ENCODE data around the gene CARMIL1. TPM values are rescaled to one million over a fixed set of nuclear protein-coding genes. Genes with fewer than 3 reads are reported as not detected.

Gene CARMIL1
- polyA plus RNA-seq, 1 of the 3 experiments (the other 2 are of a cell fraction): 1.7 TPM

GRCh38 chr6:25239498-25239897, 39.7 kb upstream of the CARMIL1 start:
- no peaks in the 10 kb centered on the region for H3K27me3 ChIP-seq (ENCODE audit: insufficient read depth)
- H3K36me3 ChIP-seq (replicated peaks in 1 of 2; ENCODE audit: control insufficient read depth in 1 of 2, insufficient read depth in 2 of 2, low read length in 1 of 2): no peaks in the 10 kb centered on the region
- ChIA-PET CTCF (interaction anchor here (0.7 to 1.1 kb wide), 5 partner anchors 14 to 508 kb away, joined by 3 to 4 read pairs (median 3); no protein-coding TSS in a partner anchor), POLR2A (no interaction called here)
- no peak for DNase-seq
- H3K9me2 ChIP-seq: no peaks in the 10 kb centered on the region
- H3K27ac ChIP-seq (ENCODE audit: low read depth in 2 of 2, low read length in 1 of 2): peak overlapping the region in 1 of 2 experiments; percentile 22; a peak in 1 of 4 replicates
- no peak overlapping the region for H3K4me3 ChIP-seq (ENCODE audit: low read depth in 2 of 2, low read length in 1 of 2)
- no peak overlapping the region for H3K4me2 ChIP-seq
- H3F3A ChIP-seq (replicated peaks; ENCODE audit: insufficient read depth): peaks cover 5% of the 10 kb centered on the region
- WGBS (ENCODE audit: low lambda C conversion rate): 75% methylated on average over 1 of the region's 1 CpG
- no peaks in the 10 kb centered on the region for H3K9me3 ChIP-seq
- H3K9ac ChIP-seq: no peak overlapping the region
- H4K20me1 ChIP-seq (ENCODE audit: insufficient read depth): no peaks in the 10 kb centered on the region
- H3K79me2 ChIP-seq (ENCODE audit: insufficient read depth): no peaks in the 10 kb centered on the region
- no peak overlapping the region for H2AFZ ChIP-seq (ENCODE audit: low read depth)
- H3K4me1 ChIP-seq (ENCODE audit: control insufficient read depth in 1 of 2, insufficient read depth in 2 of 2, low read depth in 1 of 2, low read length in 1 of 2): peaks cover 0 to 3% of the 10 kb centered on the region in 2 experiments; a peak in 1 of 4 replicates
- TF ChIP-seq TEAD4 (IDR thresholded peaks at IDR 0.05; ENCODE audit: borderline replicate concordance, insufficient read depth) (no peak), FOSL2 (IDR thresholded peaks at IDR 0.05; ENCODE audit: borderline replicate concordance, low read depth) (no peak), FOXJ3 (CRISPR knock-in tag; IDR thresholded peaks at IDR 0.05) (no peak), FOXM1 (IDR thresholded peaks at IDR 0.05; ENCODE audit: low read depth) (no peak), NRF1 (IDR thresholded peaks at IDR 0.05; ENCODE audit: low read depth, low read length) (no peak), CTCF (IDR thresholded peaks at IDR 0.05) (no peak), CHD2 (IDR thresholded peaks at IDR 0.05; ENCODE audit: low read length, partially characterized antibody) (no peak), RXRA (IDR thresholded peaks at IDR 0.05; ENCODE audit: borderline replicate concordance, low read depth) (no peak), NFIC (IDR thresholded peaks at IDR 0.05; ENCODE audit: borderline replicate concordance) (no peak)

- Histone ChIP-seq H3K4me1 (ENCODE audit: control insufficient read depth in 1 of 2, insufficient read depth in 2 of 2, low read depth in 1 of 2, low read length in 1 of 2) (no peaks in the 10 kb centered on the region), H3K9ac (no peak overlapping the region), H3K27ac (ENCODE audit: low read depth in 2 of 2, low read length in 1 of 2) (no peak overlapping the region), H3K4me2 (no peak overlapping the region), H2AFZ (ENCODE audit: low read depth) (no peak overlapping the region), H3K79me2 (ENCODE audit: insufficient read depth) (no peaks in the 10 kb centered on the region), H3K9me3 (no peaks in the 10 kb centered on the region; the same call in 1 of the 2 replicates), H3K4me3 (ENCODE audit: low read depth in 2 of 2, low read length in 1 of 2) (no peak overlapping the region), H3F3A (replicated peaks; ENCODE audit: insufficient read depth) (peaks cover 8% of the 10 kb centered on the region), H3K9me2 (no peaks in the 10 kb centered on the region), H3K27me3 (ENCODE audit: insufficient read depth) (no peaks in the 10 kb centered on the region), H4K20me1 (ENCODE audit: insufficient read depth) (no peaks in the 10 kb centered on the region), H3K36me3 (replicated peaks in 1 of 2; ENCODE audit: control insufficient read depth in 1 of 2, insufficient read depth in 2 of 2, low read length in 1 of 2) (no peaks in the 10 kb centered on the region)
- ChIA-PET POLR2A (no interaction called here), CTCF (interaction anchor here (1.9 to 2.0 kb wide), 2 partner anchors 19 to 23 kb away, joined by 5 to 10 read pairs; no protein-coding TSS in a partner anchor)
- TF ChIP-seq FOXM1 (IDR thresholded peaks at IDR 0.05; ENCODE audit: low read depth) (no peak), TEAD4 (IDR thresholded peaks at IDR 0.05; ENCODE audit: borderline replicate concordance, insufficient read depth) (no peak), NFIC (IDR thresholded peaks at IDR 0.05; ENCODE audit: borderline replicate concordance) (no peak), RXRA (IDR thresholded peaks at IDR 0.05; ENCODE audit: borderline replicate concordance, low read depth) (no peak), MEF2A (IDR thresholded peaks at IDR 0.05; ENCODE audit: borderline replicate concordance, low read depth) (no peak), PBX3 (IDR thresholded peaks at IDR 0.05) (no peak)
- WGBS (ENCODE audit: low lambda C conversion rate): 90% methylated on average over 2 of the region's 2 CpGs
- no peak for DNase-seq
Measured at GRCh38 chr6:25242567-25242966, 36.6 kb upstream of the CARMIL1 start.
